Measurements from ENCODE around the gene UBE2D2.
"Not testable (repeated sequence)": the region's sequence is repeated elsewhere in the genome, so short reads cannot be mapped to it uniquely, and the experiment has no call there.

The UBE2D2 gene

GRCh38 chr5:139584137-139584536 is 23.0 kb downstream of the UBE2D2 start:
- no peak for DNase-seq (ENCODE audit: low read depth)

DNA sequence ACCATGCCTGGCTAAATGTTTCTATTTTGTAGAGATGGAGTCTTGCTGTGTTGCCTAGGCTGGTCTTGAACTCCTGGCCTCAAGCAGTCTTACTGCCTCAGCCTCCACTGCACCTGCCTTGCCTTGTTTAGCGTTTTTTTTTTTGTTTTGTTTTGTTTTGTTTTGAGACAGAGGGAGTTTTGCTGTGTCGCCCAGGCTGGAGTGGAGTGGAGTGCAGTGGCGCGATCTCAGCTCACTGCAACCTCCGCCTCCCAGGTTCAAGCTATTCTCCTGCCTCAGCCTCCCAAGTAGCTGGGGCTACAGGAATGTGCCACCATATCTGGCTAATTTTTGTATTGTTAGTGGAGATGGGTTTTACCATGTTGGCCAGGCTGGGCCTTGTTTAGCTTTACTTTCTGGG is 27.0 kb downstream of the UBE2D2 start:
- DNase-seq (ENCODE audit: low read depth) = not testable (repeated sequence)

GRCh38 chr5:139588962-139589361 is 27.8 kb downstream of the UBE2D2 start:
- no peak for DNase-seq (ENCODE audit: low read depth)

- no peak for DNase-seq (ENCODE audit: low read depth)
Measured at GRCh38 chr5:139592289-139592688, 31.1 kb downstream of the UBE2D2 start.

DNA sequence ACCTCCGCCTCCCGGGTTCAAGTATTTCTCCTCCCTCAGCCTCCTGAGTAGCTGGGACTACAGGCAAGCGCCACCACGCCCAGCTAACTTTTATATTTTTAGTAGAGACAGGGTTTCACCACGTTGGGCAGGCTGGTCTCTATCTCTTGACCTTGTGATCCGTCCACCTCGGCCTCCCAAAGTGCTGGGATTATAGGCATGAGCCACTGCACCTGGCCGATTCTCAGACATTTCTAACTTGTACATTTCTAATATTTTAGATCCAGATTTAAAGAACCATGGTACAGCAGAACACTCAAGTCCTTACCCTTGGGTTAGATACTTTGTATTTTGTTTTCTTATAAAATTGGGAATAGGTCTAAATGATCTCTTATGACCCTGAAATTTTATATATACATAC is 31.9 kb downstream of the UBE2D2 start:
- DNase-seq (ENCODE audit: low read depth) = not testable (repeated sequence)

DNA sequence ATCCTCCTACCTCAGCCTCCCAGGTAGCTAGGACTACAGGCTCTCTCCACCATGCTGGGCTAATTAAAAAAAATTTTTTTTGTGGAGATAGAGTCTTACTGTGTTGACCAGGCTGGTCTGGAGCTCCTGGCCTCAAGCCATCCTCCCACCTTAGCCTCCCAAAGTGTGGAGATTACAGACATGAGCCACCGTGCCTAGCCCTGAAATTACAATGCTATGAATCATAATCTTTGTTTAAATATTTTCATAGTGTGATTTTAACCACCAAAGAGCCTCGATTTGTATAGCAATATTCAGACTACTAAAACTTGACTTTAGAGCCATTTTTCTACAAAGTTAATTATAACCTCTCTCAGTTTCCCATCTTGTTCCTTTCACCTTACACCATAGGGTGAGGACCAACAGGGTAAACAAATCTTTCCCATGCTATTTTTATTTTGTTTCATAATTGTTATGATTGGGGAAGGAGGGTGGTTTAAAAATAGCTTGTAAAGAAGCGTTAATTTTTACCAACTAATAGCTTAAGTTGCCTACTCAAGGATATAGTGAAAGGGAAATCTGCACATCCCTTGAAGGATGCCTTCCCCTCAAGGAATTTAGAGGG is 32.7 kb downstream of the UBE2D2 start:
- no peak for DNase-seq (ENCODE audit: low read depth)

DNA sequence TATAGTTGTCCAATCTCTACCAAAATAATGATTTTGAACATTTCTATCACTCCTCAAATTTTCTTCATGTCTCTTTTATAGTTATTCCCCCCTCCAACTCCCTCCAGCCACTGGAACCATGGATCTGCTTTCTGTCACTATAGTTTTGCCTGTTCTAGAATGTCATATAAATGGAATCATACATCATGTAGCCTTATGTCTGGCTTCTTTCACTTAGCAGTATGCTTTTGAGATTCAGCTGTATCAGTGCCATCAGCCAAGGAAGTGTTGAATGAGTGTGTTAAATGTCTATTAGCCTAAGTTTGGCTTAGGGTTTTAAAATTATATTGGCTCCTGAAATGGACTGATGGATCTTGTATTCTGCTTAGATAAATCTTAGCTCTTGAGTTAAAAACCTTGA is 36.0 kb downstream of the UBE2D2 start:
- DNase-seq (ENCODE audit: low read depth) = no peak

GRCh38 chr5:139598601-139598965 is 37.4 kb downstream of the UBE2D2 start:
- DNase-seq (ENCODE audit: low read depth) = not testable (repeated sequence)

GRCh38 chr5:139600336-139600949 is 39.3 kb downstream of the UBE2D2 start:
- DNase-seq (ENCODE audit: low read depth) = no peak

DNA sequence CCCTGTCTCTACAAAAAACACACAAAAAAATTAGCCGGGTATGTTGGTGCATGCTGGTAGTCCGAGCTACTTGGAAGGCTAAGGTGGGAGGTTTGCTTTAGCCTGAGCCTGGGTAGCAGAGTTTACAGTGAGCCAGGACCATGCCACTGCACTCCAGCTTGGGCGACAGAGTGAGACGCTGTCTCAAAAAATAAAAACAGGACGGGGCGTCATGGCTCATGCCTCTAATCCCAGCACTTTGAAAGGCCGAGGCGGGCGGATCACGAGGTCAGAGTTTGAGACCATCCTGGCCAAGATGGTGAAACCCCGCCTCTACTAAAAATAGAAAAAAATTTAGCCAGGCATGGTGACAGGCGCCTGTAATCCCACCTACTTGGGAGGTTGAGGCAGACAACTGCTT is 40.3 kb downstream of the UBE2D2 start:
- no peak for DNase-seq (ENCODE audit: low read depth)

- DNase-seq (ENCODE audit: low read depth) = not testable (repeated sequence)
Measured at GRCh38 chr5:139601948-139602347, 40.8 kb downstream of the UBE2D2 start.

GRCh38 chr5:139605887-139606286 is 44.7 kb downstream of the UBE2D2 start:
- DNase-seq (ENCODE audit: low read depth) = no peak

DNA sequence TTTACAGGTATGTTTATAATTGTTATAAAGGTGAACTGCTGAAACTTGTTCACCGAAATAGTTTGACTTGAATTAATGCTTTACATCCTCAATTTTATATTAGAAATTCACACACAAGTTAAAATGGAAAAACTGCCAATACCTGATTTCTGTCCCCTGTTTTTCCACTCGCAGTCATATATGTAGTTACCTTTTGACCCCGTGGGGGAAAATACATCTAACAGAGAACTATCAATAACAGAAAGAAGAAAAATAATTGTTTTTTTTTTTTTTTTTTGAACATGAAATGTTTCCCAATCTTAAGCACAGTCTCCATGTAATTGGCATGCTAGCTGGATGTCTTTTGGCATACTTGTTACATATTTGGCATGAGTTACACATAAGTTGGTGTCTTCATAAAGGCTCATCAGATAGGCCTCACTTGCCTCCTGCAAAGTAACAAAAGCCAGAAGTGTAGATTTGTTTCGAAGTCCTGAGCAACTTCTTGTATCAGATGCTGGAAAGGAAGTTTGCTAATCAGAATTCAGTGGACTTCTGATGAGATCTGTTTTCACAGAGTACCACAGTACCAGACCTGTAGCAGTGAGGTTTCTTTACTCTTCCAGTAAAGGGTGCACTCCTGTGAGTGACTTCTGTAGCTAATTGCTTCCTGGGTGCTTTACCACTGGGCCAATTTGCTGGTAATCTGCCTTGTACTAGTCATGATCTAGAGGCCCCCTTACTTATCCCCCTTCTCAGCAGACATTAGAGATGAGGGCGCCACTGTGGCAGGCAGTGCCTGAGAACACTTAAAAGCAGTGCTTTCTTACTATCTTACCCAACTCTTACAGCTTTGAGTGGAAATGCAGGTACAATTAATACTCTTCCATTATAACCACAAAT is 50.8 kb downstream of the UBE2D2 start:
- DNase-seq (ENCODE audit: low read depth) = no peak

- DNase-seq (ENCODE audit: low read depth) = no peak
Measured at GRCh38 chr5:139619861-139620260, 58.7 kb downstream of the UBE2D2 start.

DNA sequence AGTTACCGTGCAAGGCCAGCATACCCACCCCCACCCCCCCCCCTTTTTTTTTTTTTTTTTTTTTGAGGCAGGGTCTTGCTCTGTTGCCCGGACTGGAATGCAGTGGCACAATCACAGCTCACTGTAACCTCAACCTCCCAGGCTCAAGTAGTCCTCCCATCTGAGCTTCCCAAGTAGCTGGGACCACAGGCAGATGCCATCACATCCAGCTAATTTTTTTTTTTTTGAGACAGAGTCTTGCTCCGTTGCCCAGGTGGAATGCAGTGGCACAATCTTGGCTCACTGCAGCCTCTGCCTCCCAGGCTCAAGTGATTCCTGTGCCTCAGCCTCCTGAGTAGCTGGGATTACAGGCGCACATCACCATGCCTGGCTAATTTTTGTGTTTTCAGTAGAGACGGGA is 64.3 kb downstream of the UBE2D2 start:
- not testable (repeated sequence) for DNase-seq (ENCODE audit: low read depth)

GRCh38 chr5:139630855-139631254 is 69.7 kb downstream of the UBE2D2 start:
- no peak for DNase-seq (ENCODE audit: low read depth)

GRCh38 chr5:139631520-139632165 is 70.5 kb downstream of the UBE2D2 start:
- DNase-seq (ENCODE audit: low read depth) = no peak

DNA sequence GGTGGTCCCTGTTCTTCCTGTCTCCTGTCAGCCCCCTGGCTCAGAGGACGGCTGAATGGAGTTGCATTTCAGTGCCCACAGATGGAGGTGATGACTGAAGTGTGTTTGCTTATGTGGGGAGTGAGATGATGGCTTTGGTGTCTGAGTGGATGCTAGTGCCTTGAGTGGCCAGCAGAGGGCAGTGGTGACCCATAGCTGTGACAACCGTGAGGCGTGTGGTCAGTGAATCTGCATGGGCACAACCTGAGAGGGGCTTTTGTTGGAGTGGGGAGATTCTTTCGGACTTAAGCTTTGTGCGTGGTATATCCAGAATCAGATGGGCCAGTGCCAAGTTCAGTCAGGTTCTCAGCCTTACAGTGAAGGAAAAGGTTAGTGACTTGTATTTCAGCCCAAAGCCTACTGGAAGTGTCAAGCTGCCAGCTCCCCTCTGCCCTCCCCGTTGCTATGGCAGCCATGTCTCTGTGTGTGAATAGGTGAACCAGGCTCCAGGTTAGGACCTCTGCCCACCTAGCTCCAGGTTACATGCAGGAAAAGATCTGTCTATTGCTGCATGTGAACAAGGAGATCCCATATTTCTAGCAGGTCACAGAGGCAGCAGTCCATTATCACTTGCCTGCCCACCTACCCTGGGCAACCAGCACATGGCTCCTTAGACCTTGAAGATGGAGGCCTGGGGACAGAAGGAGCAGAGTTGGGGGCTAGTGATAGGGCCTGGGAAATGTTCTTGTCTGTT is 72.3 kb downstream of the UBE2D2 start:
- DNase-seq (ENCODE audit: low read depth) = peak; percentile 49

GRCh38 chr5:139634028-139634325 is 72.8 kb downstream of the UBE2D2 start:
- no peak for DNase-seq (ENCODE audit: low read depth)

DNA sequence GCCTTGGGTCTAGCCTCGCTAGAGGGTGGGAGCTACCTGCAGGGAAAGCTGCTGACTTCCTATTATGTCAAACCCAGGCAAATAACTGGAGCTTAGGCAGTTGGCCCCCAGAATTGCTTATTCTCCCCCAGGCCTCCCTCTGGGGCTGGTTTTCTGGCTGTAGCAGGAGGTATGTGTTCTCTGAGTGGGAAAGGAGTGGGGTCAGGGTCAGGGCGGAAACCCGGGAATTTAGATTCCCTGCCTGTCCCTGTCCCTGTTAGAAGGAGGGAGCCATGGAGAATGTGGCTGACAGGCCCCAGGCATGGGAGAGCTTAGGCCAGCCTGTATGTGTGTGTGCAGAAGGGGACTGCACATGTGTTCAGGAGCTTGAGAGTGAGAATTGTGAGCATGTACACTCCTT is 73.4 kb downstream of the UBE2D2 start:
- DNase-seq (ENCODE audit: low read depth) = no peak

- DNase-seq (ENCODE audit: low read depth) = no peak
Measured at GRCh38 chr5:139635191-139635590, 74.1 kb downstream of the UBE2D2 start.

DNA sequence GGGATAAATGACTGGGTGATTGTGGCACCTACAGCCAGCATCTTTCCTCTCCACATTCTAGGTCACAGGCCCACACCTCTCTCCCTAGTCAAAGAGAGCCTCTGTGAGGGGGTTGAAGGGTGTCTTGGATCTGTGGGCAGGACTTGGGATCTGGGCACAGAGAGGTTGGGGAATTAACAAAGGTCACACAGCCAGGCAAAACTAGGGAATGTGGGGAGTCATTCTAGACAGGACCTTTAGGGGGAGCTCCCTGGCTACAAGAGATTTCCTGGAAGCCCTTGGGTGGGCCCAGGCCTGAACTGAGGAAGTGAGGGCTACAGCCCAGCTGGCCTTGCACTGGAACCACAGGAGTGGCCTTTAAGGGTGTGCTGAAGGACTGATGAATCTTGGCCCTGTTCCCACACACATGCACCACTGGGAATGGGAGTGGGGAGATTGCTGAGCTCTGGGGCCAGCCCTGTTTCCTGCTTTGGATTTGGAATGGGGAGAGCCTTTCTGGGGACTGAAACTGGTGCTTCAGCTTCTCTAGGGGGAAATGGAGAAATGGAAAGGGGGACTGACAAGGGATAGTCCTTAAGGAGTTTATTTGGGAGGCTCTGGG is 74.6 kb downstream of the UBE2D2 start:
- DNase-seq (ENCODE audit: low read depth) = no peak

Measured in stimulated activated CD4-positive, alpha-beta T cell treated with anti-CD3 and anti-CD28 coated beads, Interleukin-2, amount 100 ng/mL, for 4 hours (primary cell).